GM04504 (cell line): ENCODE data around the gene DNM3.

ENCODE experiments used
- DNase-seq: peaks from one replicate; pipeline ENCODE4 v3.0.0-alpha.2; 2012; ENCODE audit warnings: low read depth

DNM3 gene

GRCh38 chr1:171869097-171869496, 27.8 kb downstream of the DNM3 start:
- DNase-seq = no peak

GRCh38 chr1:171871848-171872247, 30.6 kb downstream of the DNM3 start:
- no peak for DNase-seq

- DNase-seq = no peak
Measured at GRCh38 chr1:171872430-171872829, 31.1 kb downstream of the DNM3 start.

GRCh38 chr1:171873664-171874063, 32.4 kb downstream of the DNM3 start:
- DNase-seq = no peak

GRCh38 chr1:171877701-171878100, 36.4 kb downstream of the DNM3 start:
- no peak for DNase-seq

- DNase-seq = no peak
Measured at GRCh38 chr1:171879556-171879955, 38.3 kb downstream of the DNM3 start.

GRCh38 chr1:171881442-171881841, 40.1 kb downstream of the DNM3 start:
- no peak for DNase-seq

- no peak for DNase-seq
Measured at GRCh38 chr1:171883849-171884248, 42.6 kb downstream of the DNM3 start.

- DNase-seq = no peak
Measured at GRCh38 chr1:171884475-171884874, 43.2 kb downstream of the DNM3 start.

GRCh38 chr1:171890131-171890530, 48.8 kb downstream of the DNM3 start:
- DNase-seq = no peak

GRCh38 chr1:171896936-171897703, 55.8 kb downstream of the DNM3 start:
- DNase-seq = no peak

- DNase-seq = no peak
Measured at GRCh38 chr1:171898941-171899340, 57.6 kb downstream of the DNM3 start.

- DNase-seq = no peak
Measured at GRCh38 chr1:171899838-171900237, 58.5 kb downstream of the DNM3 start.

GRCh38 chr1:171901245-171901644, 59.9 kb downstream of the DNM3 start:
- DNase-seq = no peak

- DNase-seq = no peak
Measured at GRCh38 chr1:171902527-171902926, 61.2 kb downstream of the DNM3 start.

GRCh38 chr1:171904778-171905450, 63.6 kb downstream of the DNM3 start:
- no peak for DNase-seq

- no peak for DNase-seq
Measured at GRCh38 chr1:171909711-171910110, 68.4 kb downstream of the DNM3 start.

- DNase-seq = no peak
Measured at GRCh38 chr1:171910786-171911185, 69.5 kb downstream of the DNM3 start.

- no peak for DNase-seq
Measured at GRCh38 chr1:171911506-171911905, 70.2 kb downstream of the DNM3 start.

- no peak for DNase-seq
Measured at GRCh38 chr1:171912509-171913175, 71.3 kb downstream of the DNM3 start.

- DNase-seq = no peak
Measured at GRCh38 chr1:171913385-171913784, 72.1 kb downstream of the DNM3 start.

GRCh38 chr1:171916315-171916771, 75.0 kb downstream of the DNM3 start:
- no peak for DNase-seq

- no peak for DNase-seq
Measured at GRCh38 chr1:171917331-171917730, 76.0 kb downstream of the DNM3 start.
